ENCODE measurements around the gene KRTAP5-3. TPM values are rescaled to one million over a fixed set of nuclear protein-coding genes. Genes with fewer than 3 reads are reported as not detected.
A peak's percentile ranks its signal among the peaks of the same experiment; 100 is the strongest.
"Not testable (repeated sequence)": the region's sequence is repeated elsewhere in the genome, so short reads cannot be mapped to it uniquely, and the experiment has no call there.

Gene KRTAP5-3
- total RNA-seq, 1 donor from 2014 or later = not detected

GRCh38 chr11:1586699-1587098 is 21.6 kb downstream of the KRTAP5-3 start:
- FAIRE-seq = no peak
- no peak for TF ChIP-seq CTCF (IDR thresholded peaks at IDR 0.05; ENCODE audit: insufficient read depth, low read length, severe bottlenecking)
- Histone ChIP-seq H3K27me3 (ENCODE audit: control insufficient read depth, insufficient read depth, low read length) (peaks cover 2% of the 10 kb centered on the region), H3K4me3 (ENCODE audit: low read depth, low read length) (no peak overlapping the region), H3K36me3 (ENCODE audit: control insufficient read depth, insufficient read depth, low read length) (no peaks in the 10 kb centered on the region)
- DNase-seq (ENCODE audit: low read depth) = no peak

GRCh38 chr11:1584661-1585370 is 23.4 kb downstream of the KRTAP5-3 start, which contains the start of gene KRTAP5-1:
TSS of gene KRTAP5-1 (minus strand) at chr11:1585283. CDS start at chr11:1585249, 34 bp downstream.
- not testable (repeated sequence) for H3K36me3 ChIP-seq (ENCODE audit: control insufficient read depth, insufficient read depth, low read length); H3K27me3 ChIP-seq (ENCODE audit: control insufficient read depth, insufficient read depth, low read length); FAIRE-seq; H3K4me3 ChIP-seq (ENCODE audit: low read depth, low read length); DNase-seq (ENCODE audit: low read depth)

- not testable (repeated sequence) for DNase-seq (ENCODE audit: low read depth); H3K36me3 ChIP-seq (ENCODE audit: control insufficient read depth, insufficient read depth, low read length); H3K4me3 ChIP-seq (ENCODE audit: low read depth, low read length); FAIRE-seq; H3K27me3 ChIP-seq (ENCODE audit: control insufficient read depth, insufficient read depth, low read length)
Observed at GRCh38 chr11:1582909-1583308, 25.4 kb downstream of the KRTAP5-3 start.

- H3K4me3 ChIP-seq (ENCODE audit: low read depth, low read length) = no peak overlapping the region
- DNase-seq (ENCODE audit: low read depth) (no peak), FAIRE-seq (no peak)
- peaks cover 2% of the 10 kb centered on the region for H3K27me3 ChIP-seq (ENCODE audit: control insufficient read depth, insufficient read depth, low read length)
- H3K36me3 ChIP-seq (ENCODE audit: control insufficient read depth, insufficient read depth, low read length) = no peaks in the 10 kb centered on the region
- TF ChIP-seq CTCF (IDR thresholded peaks at IDR 0.05; ENCODE audit: insufficient read depth, low read length, severe bottlenecking) = no peak
Observed at GRCh38 chr11:1581976-1582375, 26.3 kb downstream of the KRTAP5-3 start.

GRCh38 chr11:1576825-1577224 is 31.4 kb downstream of the KRTAP5-3 start:
- FAIRE-seq (no peak), DNase-seq (ENCODE audit: low read depth) (peak; percentile 28)
- Histone ChIP-seq H3K4me3 (ENCODE audit: low read depth, low read length) (no peak overlapping the region), H3K27me3 (ENCODE audit: control insufficient read depth, insufficient read depth, low read length) (peaks cover 3% of the 10 kb centered on the region), H3K36me3 (ENCODE audit: control insufficient read depth, insufficient read depth, low read length) (no peaks in the 10 kb centered on the region)
- no peak for TF ChIP-seq CTCF (IDR thresholded peaks at IDR 0.05; ENCODE audit: insufficient read depth, low read length, severe bottlenecking)

GRCh38 chr11:1575756-1576155 is 32.5 kb downstream of the KRTAP5-3 start:
- not testable (repeated sequence) for FAIRE-seq; H3K4me3 ChIP-seq (ENCODE audit: low read depth, low read length); DNase-seq (ENCODE audit: low read depth); H3K36me3 ChIP-seq (ENCODE audit: control insufficient read depth, insufficient read depth, low read length); H3K27me3 ChIP-seq (ENCODE audit: control insufficient read depth, insufficient read depth, low read length)

- no peak for DNase-seq (ENCODE audit: low read depth)
- FAIRE-seq = no peak
- H3K27me3 ChIP-seq (ENCODE audit: control insufficient read depth, insufficient read depth, low read length) = peaks cover 5% of the 10 kb centered on the region
- no peak for TF ChIP-seq CTCF (IDR thresholded peaks at IDR 0.05; ENCODE audit: insufficient read depth, low read length, severe bottlenecking)
- no peaks in the 10 kb centered on the region for H3K36me3 ChIP-seq (ENCODE audit: control insufficient read depth, insufficient read depth, low read length)
- H3K4me3 ChIP-seq (ENCODE audit: low read depth, low read length) = no peak overlapping the region
Observed at GRCh38 chr11:1574933-1575242, 33.4 kb downstream of the KRTAP5-3 start.

Data from bronchial epithelial cell (primary cell).